HTERT RPE-1 (cell line): Measurements from ENCODE around the gene GPC5.
"Not testable (repeated sequence)": the region's sequence is repeated elsewhere in the genome, so short reads cannot be mapped to it uniquely, and the experiment has no call there.

Experiments used
- in situ Hi-C: fragments of 300-500 bp; cut with MboI; formaldehyde crosslinking; loops from 4 replicates; pipeline ENCODE4 v1.14.3; 2020; ENCODE audit warnings: low sequenced_read_pairs

Gene GPC5

DNA sequence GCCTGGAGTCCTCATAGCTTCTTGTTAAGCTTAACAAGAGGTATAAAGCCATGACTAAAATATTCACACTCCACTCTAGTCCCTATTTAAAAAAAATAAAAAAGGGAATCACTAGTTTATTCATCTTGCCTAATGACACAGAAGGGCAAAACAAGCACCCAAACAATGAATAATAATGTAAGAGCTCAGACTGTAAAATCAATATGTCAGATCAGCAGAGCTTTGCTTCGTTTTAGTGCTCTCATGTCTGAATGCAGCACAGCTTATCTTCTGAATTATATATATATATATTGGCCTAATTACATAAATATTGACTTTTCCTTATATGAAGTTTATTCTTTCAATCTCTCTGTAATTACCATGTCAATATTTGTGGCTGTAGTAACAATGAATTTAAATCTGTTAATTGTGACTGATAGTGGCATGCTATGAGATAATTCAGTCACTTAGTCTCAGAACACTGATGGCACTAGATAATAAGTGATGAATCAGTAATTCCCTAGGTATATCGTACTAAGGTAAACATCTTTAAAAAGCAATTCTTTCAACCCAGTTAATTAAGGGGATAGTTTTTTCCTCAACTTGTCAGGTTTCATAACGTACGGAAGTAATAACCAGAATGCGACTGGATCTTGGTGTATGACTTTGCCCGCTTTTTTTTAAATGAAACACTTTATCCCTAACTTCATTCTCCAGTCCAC, 1466.3 kb downstream of the GPC5 start:
- in situ Hi-C loops, result no loop called here

DNA sequence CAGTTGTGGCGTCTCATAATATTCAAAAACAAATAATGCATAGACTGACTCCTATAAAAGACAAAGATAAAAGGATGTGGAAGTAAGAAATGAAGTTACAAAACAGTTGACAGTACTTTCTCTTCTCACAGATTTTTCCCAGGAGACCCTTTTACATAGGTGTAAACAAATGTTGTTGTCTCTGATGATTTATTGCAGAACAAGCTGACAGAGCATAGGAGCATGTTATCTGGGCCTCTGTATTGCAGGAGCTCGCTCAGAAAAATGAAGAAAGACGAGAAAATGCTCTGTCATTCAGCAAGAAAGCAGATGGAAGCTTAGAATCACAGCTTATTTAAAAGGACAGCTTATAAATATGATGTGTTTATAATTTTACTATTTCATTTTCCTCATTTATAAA, 1474.6 kb downstream of the GPC5 start:
- in situ Hi-C loops, result no loop called here

DNA sequence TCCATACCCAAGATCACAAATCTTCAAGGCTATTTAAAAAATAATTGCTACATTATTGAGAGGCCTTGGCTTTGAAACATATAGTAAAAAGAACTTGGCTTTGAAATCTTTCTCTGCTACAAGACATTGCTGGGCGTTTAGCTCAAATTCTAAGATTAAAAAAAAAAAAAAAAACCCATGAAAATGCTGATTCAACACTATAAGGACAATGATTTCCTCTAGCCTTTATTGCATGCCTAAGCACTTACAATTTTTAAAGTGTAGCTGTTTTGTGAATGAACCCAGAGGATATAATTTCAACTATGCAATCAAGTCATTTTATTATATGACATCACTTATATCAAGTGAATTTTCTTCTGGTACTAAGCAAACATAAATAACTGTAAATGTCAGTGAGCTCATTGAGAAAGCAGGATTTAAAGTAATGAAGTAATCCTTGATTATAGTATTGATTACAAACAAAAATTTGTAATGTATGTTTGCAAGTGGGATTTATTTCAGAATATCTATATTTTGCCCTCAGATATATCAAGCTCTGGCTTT, 1488.2 kb downstream of the GPC5 start:
- in situ Hi-C loops, result no loop called here

DNA sequence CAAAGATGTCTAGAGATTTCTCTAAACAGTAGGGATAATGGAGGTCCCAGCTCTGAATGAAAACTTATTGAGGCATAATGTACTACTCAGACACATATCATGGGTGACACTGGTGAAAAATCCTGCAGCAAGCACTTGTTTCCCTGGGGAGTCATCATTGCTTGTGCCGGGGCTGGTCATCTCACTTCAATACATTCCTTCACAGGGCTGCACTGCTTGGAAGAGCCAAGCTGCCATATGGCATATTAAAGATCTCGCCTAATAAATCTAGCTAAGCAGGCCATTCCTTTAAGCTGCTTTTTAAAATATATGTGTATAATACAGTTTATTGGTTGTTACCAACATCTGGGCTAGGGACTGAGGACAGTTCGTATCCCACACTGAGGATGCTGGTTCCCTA, 1496.0 kb downstream of the GPC5 start:
- in situ Hi-C loops, result no loop called here

DNA sequence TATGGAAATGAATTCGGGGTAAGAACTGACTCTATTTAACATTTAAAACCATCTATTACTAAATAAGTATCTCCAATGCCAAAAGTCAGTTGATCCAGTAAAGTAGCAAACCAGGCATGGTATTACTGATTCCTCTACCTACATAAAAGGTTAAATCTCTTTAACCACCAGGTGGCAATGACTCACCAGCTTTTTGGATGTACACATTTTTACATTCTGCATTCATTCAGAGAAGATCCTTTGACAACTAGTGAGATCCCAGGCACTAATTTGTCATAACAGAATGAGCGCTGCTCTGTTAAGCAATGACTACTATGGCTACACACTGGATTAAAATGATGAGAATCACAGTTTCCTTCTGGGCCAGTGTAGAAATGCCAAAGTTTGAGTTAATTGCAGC, 1498.4 kb downstream of the GPC5 start:
- in situ Hi-C loops, result no loop called here

DNA sequence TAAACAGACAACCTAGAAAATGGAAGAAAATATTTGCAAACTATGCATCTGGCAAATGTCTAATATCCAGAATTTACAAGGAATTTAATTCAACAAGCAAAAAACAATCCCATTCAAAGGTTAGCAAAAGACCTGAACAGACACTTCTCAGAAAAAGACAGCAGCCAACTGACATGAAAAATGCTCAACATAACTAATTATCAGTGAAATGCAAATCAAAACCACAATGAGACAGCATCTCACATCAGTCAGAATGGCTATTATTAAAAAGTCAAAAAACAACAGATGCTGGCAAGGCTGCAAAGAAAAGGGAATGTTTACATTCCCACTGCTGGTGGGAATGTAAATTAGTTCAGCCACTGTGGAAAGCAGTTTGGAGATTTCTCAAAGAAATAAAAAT, 1500.5 kb downstream of the GPC5 start:
- in situ Hi-C loops, result not testable (repeated sequence)

DNA sequence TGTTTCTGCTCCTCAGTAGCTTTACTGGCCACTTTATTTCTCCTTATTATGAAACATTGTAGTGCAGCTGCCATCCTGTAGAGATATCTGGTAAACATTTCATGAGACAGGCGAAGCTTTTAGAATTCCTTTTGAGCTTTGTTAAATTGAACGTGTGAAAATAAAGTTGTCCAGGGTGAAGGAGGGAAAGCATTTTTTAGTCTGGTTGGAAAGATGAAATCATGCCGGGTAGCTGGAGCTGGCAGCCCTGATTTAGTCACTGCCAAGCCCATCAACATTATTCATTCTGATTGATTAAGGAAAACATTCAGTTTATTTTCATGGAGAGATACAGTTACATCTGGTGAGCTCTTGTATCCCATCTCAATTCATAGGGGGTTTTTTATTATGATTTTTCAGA, 1502.0 kb downstream of the GPC5 start:
- in situ Hi-C loops, result no loop called here

DNA sequence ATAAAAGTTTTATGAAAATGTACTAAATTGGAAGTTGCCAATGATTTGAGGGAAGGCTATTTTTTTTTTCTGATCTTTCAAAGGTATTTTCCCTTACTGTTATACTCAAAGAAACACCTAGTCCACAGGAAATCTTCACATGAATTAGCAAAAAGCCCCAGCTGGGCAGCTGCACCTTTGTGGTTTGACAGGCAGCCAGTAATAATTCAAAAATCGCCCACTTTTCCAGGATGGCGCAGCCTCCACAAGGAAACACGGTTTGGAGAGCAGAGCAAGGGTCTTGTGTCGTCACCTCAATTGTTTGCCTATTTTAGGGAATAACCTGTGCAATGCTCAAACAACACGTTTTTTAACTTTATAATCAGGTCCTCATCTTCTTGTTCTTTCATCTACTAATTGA, 1503.3 kb downstream of the GPC5 start:
- in situ Hi-C loops, result no loop called here

DNA sequence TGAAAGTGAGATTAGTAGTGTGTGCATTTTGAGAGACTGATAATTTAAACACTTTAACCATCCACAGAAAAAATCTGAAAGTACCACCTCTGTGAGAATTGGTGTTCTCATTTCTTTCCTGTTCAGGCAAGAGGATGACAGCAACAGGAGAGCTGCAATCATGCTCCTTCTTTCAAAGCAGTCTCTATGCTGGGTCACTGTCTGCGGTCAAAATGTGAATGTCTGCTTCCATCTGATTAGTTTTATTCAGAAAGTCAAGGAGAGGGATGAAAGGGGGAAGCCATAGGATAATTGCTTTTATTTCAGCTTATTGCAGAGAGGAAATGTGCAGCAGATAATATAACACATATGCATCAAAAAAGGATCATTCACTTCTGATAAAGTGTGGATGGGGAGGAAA, 1514.2 kb downstream of the GPC5 start:
- in situ Hi-C loops, result no loop called here

DNA sequence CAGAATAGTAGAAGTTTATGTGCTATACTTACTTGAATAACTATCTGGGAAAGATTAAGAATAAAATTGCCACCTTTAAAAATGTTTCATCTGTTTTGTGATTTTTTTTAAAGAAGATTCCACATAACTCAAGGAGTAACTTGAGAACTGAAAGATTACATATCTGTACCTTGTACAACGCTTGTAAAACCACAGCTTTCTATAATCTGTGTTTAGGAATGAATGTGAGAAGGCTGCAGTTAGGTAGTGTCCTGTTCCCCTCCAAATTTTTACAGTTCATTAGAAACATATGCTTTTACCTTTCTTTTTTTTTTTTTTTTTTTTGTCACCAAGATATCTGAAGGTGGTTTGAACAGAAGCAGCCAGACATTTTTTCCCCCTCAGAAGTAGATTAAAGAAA, 1515.4 kb downstream of the GPC5 start:
- in situ Hi-C loops, result no loop called here
